GM18867 (cell line): ENCODE results near the gene CDH24.

ENCODE experiments used
- ATAC-seq: cut with Tn5 transposase; IDR thresholded peaks from one replicate; pipeline ENCODE4 v1.9.1; 2021; ENCODE audit warnings: mild to moderate bottlenecking, moderate library complexity; ENCODE audit not compliant: unreplicated experiment

The CDH24 gene

DNA sequence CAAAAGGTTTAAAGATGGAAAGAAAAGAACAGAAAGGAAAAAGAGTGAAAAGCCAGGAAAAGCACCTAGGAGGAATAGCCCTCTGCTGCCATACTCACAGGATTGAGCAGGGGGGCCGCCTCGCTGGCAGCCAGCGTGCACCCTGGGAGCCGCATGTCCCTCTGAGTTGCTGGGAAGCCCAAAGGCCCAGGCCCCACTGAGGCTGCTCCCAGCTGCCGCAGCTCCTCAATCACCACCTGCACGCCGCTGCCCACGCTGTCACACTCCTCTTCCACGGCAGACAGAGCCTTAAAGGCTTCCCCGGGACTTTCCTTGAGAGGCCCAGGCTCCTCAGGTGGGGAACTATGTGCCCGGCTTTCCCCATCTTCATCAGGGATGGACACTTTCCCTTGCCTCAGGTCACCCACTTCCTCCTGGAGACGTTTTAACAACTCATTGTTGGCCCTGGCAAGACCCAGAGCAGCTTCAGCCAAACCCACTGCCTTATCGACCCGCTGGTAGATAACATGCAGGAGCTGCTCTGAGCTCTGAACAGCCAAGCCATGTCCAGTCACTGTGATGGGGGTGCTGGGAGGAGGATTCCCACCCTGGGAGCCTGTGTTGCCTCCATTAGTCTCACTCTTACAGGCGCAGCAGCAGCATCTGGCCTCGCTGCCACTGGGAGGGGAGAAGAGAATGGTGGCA lies 58.8 kb downstream of the CDH24 start:
- no peak for ATAC-seq

DNA sequence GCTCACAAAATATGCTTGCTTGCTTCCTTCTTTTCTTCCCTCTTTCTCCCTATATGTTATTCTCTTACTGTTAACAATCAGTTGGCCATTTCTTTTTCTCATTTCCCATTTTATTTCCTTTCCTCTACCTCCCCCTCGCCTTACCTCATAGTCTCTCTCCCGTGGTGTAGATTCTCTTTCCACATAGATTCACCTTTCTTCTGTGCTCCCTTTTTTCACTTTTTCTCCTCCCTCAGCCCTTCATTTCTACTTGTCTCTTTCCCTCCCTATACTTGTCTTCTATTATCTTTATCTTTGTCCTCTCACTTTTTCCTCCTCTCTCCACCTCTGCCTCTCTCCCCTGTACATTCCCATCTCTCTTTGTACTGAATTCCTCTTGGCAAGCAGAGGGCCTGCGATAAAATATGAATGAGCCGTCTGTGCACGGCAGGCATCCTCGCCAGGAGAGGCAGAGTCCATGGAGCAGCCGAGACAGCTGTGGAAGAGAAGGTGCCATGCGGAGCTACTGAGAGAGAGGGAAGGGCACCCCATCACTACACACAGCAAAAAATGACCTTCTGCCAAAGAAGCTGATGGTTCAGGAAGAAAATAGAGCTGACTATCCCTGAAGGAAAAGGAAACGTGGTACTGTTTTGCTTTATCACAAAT lies 59.5 kb downstream of the CDH24 start:
- no peak for ATAC-seq
